GM21447 (cell line): ENCODE results near the gene TMPRSS3.

ENCODE experiments used
- ATAC-seq: cut with Tn5 transposase; IDR thresholded peaks from one replicate; pipeline ENCODE4 v1.9.1; 2021; ENCODE audit not compliant: unreplicated experiment

TMPRSS3 gene

GRCh38 chr21:42338729-42339715 is 56.8 kb downstream of the TMPRSS3 start:
- ATAC-seq = no peak

GRCh38 chr21:42337830-42338728 is 57.8 kb downstream of the TMPRSS3 start:
- no peak for ATAC-seq

GRCh38 chr21:42337276-42337675 is 58.6 kb downstream of the TMPRSS3 start:
- no peak for ATAC-seq

- no peak for ATAC-seq
These were observed 59.8 kb downstream of the TMPRSS3 start for GRCh38 chr21:42336054-42336453.

DNA sequence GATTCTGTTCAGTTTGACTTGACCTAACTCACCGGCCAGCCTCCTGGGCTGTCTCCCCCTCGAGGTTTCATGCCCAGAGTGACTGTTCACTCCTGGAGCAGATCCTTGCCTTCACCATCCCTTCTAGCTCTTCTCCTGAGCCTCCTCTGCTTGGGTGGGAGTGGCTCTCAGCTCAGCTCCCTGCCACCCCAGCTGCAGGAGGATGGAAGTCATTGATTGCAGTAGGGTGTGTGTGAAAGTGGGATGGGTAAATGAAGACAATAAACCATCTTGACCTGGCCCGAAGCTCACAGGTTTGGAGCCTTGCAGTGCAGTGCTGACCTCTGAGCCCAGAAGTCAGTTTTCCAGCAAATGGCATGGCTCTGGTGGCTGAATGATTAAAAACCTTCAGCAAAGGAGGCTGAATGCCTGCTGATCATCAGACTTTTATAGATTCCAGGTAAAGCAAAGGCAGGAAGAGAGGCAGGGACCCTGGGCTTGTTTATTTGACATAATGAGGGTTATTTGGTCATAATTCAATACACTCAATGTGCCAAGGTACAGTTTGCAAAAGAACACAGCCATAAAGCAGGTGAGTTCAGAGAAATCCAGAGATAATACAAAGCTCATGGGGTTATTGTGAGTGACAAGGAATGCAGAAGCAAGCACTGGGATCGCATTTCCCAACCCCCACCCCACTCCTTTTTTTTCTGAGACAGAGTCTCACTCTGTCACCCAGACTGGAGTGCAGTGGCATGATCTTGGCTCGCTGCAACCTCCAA is 63.1 kb downstream of the TMPRSS3 start:
- no peak for ATAC-seq

DNA sequence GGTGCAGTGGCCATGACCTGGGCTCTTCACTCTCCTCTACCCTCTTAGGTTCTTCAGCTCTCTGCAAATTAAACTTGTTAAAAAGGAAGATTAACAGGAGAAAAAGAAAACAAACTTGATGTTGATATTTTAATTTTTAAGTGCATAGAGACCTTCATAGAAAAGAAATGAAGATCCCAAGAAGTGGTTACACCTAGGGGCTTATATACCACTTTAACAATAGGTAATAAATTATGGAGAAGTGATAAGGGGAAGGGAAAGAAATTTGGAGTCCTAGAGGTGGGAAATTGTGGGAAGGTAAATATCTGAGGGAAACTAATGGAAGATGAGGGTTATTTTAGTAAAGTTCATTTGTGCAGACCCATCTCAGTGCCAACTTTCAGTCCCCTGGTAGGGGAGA is 64.2 kb downstream of the TMPRSS3 start:
- ATAC-seq = no peak

DNA sequence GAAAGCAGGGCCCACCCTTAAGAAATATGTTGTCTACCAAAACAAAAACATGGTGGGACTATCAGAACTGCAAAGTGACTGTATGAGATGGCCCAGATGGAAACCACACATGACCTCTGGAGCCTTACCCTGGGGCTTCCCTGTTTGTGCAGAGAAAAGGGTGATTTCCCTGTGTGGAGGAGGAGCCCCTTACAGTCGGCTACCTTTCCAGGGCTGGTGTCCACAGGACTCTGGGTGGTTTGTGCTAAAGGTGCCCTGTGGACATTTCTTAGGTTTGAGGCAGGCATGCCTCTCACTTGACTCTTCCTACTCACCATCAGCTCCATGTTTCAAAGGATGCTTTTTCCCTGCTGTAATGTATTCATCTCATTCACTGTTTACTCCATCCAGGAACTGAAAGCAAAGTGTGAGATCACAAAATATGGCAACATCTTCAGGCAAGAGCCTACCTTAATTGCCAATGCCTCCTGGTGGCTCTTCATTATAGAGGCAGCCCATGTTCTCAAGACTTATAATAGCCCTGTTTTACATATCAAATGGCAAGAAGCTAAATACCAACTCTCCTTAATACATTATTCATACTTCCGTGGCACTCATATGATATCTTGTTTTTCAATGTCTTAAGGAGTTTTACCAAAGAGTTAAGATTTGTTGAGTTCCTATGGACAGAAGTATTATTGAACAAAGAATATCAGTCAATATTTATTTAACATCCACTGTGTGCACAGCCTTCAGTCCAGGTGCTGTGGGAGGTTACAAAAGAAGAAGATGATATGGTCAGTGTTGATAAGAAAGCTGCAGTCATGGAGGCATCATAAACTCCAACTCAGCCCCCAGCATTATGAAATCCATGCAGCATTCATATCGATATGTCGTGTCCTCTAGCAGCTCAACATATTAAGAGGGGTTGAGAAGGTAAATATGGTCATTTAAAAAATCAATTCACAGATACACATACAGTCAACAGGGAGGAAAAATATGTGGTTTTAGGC is 65.2 kb downstream of the TMPRSS3 start:
- no peak for ATAC-seq

GRCh38 chr21:42324896-42325295 is 71.0 kb downstream of the TMPRSS3 start:
- no peak for ATAC-seq
